NT2/D1 (cell line): Measurements from ENCODE around the gene KLHL24.
"Not testable (repeated sequence)": the region's sequence is repeated elsewhere in the genome, so short reads cannot be mapped to it uniquely, and the experiment has no call there.

Source experiments
- DNase-seq: peaks from one replicate; pipeline ENCODE4 v3.0.0-alpha.2; 2011; ENCODE audit warnings: low read depth, low spot score
- H3K27me3 ChIP-seq: 2 replicates; pipeline ENCODE4 v1.6.0; 2011; ENCODE audit warnings: mild to moderate bottlenecking; ENCODE audit not compliant: insufficient read length, insufficient read depth
- H3K36me3 ChIP-seq: 2 replicates; pipeline ENCODE4 v1.6.1; 2011; ENCODE audit warnings: mild to moderate bottlenecking, low read length, mixed read lengths; ENCODE audit not compliant: insufficient read depth, insufficient read length
- H3K4me1 ChIP-seq: 2 replicates; pipeline ENCODE4 v1.5.1; 2011; ENCODE audit not compliant: insufficient read depth, insufficient read length
- H3K4me3 ChIP-seq: 2 replicates; pipeline ENCODE4 v1.5.1; 2011; ENCODE audit warnings: low read depth; ENCODE audit not compliant: insufficient read length
- H3K9ac ChIP-seq: 2 replicates; pipeline ENCODE4 v1.6.0; 2011; ENCODE audit warnings: low read depth; ENCODE audit not compliant: insufficient read length
- H3K9me3 ChIP-seq: 2 replicates; pipeline ENCODE4 v1.5.1; 2011; ENCODE audit warnings: mild to moderate bottlenecking, low read length; ENCODE audit not compliant: insufficient read depth
- SUZ12 ChIP-seq: IDR thresholded peaks from 2 replicates; pipeline ENCODE4 v1.6.1; 2011; ENCODE audit not compliant: insufficient read length, insufficient read depth; ENCODE audit errors: extremely low read depth
- YY1 ChIP-seq: IDR thresholded peaks from 2 replicates; pipeline ENCODE4 v1.6.1; 2011; ENCODE audit not compliant: insufficient read length, insufficient read depth
- ZNF274 ChIP-seq: IDR thresholded peaks from 2 replicates; pipeline ENCODE4 v1.6.1; 2011; ENCODE audit warnings: mild to moderate bottlenecking, low read depth, low read length

KLHL24 gene

GRCh38 chr3:183698756-183699155 lies 63.3 kb downstream of the KLHL24 start:
- no peaks in the 10 kb centered on the region for H3K27me3 ChIP-seq
- H3K9ac ChIP-seq = peak overlapping the region; percentile 95
- H3K9me3 ChIP-seq = no peaks in the 10 kb centered on the region
- H3K36me3 ChIP-seq = peaks cover 12% of the 10 kb centered on the region
- no peak for DNase-seq
- no peaks in the 10 kb centered on the region for H3K4me1 ChIP-seq
- peak overlapping the region; percentile 94 for H3K4me3 ChIP-seq
- TF ChIP-seq SUZ12 (no peak), ZNF274 (no peak), YY1 (no peak)

DNA sequence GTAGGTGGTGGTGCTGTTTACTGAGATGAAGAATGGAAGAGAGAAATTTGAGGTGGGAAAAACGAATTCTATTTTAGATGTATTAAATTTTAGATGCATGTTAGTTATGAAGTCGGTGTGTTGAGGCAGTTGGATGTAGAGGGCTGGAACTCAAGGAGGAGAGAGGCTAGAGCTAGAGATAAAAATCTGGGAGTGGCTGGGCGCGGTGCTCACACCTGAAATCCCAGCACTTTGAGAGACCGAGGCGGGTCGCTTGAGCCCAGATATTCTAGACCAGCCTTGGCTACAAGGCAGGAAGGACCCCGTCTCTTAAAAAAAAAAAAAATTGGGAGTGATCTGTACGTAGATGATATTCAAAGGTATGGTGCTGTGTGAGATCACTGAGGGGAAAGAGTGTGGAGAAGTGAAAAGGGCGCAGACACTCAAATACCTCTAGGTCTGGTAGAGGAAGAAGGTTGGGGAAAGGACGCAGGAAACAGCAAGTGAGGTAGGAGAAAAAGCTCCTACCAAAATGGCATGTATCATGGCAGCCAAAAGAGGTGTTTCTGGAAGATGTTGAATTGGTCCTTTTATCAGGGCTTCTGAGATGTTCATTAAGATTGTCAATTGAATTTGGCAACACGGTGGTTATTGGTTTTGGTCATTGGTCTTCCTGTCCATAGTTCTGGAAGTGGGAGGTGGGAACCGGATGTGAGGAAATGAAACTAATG lies 64.0 kb downstream of the KLHL24 start:
- H3K4me3 ChIP-seq = peak overlapping the region; percentile 94
- H3K4me1 ChIP-seq = no peaks in the 10 kb centered on the region
- H3K9ac ChIP-seq = peak overlapping the region; percentile 95
- no peaks in the 10 kb centered on the region for H3K27me3 ChIP-seq
- DNase-seq = no peak
- no peaks in the 10 kb centered on the region for H3K9me3 ChIP-seq
- H3K36me3 ChIP-seq = peaks cover 12% of the 10 kb centered on the region
- TF ChIP-seq ZNF274 = no peak
- TF ChIP-seq YY1 = no peak
- no peak for TF ChIP-seq SUZ12

DNA sequence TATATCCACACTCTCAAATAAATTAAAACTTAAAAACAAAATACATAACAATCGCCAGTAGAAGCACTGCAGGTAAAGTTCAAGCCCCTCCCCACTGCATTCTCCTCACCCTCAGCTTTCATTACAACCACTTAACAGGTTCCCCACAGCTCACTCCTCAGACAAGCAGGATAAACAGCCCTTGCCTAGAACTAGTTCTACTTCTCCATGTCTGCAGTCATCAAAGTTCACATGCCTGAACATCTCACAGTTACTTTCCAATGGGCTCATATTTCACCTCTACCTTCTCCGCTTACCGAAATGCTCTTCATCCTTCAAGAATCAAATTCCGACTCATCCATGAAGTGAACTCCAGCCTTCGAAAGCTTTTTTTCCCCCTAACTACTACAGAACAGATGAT lies 66.3 kb downstream of the KLHL24 start:
- Histone ChIP-seq H3K9ac (no peak overlapping the region), H3K27me3 (no peaks in the 10 kb centered on the region), H3K4me1 (no peaks in the 10 kb centered on the region), H3K4me3 (no peak overlapping the region), H3K36me3 (peaks cover 12% of the 10 kb centered on the region), H3K9me3 (no peaks in the 10 kb centered on the region)
- TF ChIP-seq YY1 (no peak), SUZ12 (no peak), ZNF274 (no peak)
- no peak for DNase-seq

DNA sequence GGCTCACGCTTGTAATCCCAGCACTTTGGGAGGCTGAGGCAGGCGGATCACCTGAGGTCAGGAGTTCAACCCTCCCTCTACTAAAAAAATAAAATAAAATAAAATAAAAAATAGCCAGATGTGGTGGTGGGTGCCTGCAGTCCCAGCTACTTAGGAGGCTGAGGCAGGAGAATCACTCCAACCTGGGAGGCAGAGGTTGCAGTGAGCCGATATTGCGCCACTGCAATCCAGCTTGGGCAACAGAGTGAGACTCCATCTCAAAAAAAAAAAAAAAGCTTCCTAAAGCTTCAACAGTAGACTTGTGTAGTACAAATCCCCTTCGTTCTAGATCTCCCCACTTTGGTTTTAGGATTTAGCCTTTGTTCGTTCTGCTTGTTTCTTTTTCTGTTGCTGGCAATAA lies 68.5 kb downstream of the KLHL24 start:
- not testable (repeated sequence) for H3K9ac ChIP-seq, H3K9me3 ChIP-seq, DNase-seq, H3K4me1 ChIP-seq, H3K4me3 ChIP-seq, H3K27me3 ChIP-seq
- H3K36me3 ChIP-seq = peaks cover 12% of the 10 kb centered on the region

- peaks cover 16% of the 10 kb centered on the region for H3K36me3 ChIP-seq
- no peak for DNase-seq
- H3K9me3 ChIP-seq = no peaks in the 10 kb centered on the region
- TF ChIP-seq SUZ12 (no peak), ZNF274 (no peak), YY1 (no peak)
- no peak overlapping the region for H3K9ac ChIP-seq
- H3K27me3 ChIP-seq = no peaks in the 10 kb centered on the region
- no peaks in the 10 kb centered on the region for H3K4me1 ChIP-seq
- H3K4me3 ChIP-seq = no peak overlapping the region
Measured at GRCh38 chr3:183710231-183710630, 74.8 kb downstream of the KLHL24 start.

DNA sequence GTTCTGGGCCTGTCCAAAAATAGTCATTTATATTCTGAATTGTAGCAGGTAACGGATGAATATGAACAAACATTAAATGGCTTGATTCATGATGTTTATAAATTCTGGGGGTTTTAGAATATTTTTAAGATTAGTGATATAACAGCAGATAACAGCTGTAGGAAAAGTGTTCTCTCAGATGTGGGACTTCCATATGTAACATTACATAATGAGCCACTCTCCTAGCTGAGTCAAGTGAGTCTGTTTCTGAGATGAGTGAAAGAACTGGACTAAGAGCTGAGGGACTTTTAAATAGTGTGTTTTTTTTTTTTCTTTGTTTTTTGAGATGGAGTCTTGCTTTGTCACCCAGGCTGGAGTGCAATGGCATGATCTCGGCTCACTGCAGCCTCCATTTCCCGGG lies 76.1 kb downstream of the KLHL24 start:
- H3K36me3 ChIP-seq = peaks cover 25% of the 10 kb centered on the region
- no peaks in the 10 kb centered on the region for H3K27me3 ChIP-seq
- H3K4me1 ChIP-seq = no peaks in the 10 kb centered on the region
- no peak for DNase-seq
- H3K4me3 ChIP-seq = no peak overlapping the region
- no peak overlapping the region for H3K9ac ChIP-seq
- TF ChIP-seq ZNF274 (no peak), YY1 (no peak), SUZ12 (no peak)
- no peaks in the 10 kb centered on the region for H3K9me3 ChIP-seq

DNA sequence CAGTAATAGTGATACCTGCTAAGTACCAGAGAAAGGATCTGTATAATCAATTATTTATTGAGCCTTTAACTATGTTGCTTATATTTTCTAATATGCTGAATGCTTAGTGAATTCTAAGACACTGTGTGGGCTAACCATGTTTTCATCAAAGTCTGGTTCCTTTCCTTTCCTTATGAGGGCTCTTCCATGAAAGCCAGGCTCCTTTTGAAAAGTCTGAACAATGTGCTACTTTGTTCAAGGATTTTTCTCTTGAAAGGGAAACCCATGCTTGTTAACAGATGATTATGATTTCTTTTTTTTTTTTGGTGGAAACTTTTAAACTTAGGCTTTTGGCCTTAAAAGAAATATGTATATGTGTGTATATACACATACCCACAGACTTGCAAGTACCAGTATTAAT lies 79.2 kb downstream of the KLHL24 start:
- TF ChIP-seq YY1 = no peak
- no peak for TF ChIP-seq SUZ12
- no peak for TF ChIP-seq ZNF274
- no peaks in the 10 kb centered on the region for H3K27me3 ChIP-seq
- no peak overlapping the region for H3K4me3 ChIP-seq
- H3K9ac ChIP-seq = no peak overlapping the region
- no peak for DNase-seq
- H3K9me3 ChIP-seq = no peaks in the 10 kb centered on the region
- no peaks in the 10 kb centered on the region for H3K4me1 ChIP-seq
- peaks cover 55% of the 10 kb centered on the region for H3K36me3 ChIP-seq

DNA sequence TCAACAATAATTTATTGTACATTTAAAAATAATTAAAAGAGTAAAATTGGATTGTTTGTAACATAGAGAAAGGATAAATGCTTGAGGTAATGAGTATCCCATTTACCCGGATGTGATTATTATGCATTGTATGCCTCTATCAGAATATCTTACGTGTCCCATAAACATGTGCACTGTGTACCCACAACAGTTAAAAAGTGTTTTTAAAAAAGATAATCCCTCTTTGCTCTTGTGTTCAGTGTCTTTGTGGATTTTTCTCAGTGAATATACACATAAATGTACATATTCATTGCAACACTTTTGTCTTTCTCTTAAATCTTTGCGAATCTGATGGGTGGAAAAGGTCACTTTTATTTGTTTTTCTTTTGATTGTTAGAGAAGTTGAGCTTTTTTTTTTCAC lies 82.6 kb downstream of the KLHL24 start:
- Histone ChIP-seq H3K36me3 (peaks cover 77% of the 10 kb centered on the region), H3K9ac (no peak overlapping the region), H3K27me3 (no peaks in the 10 kb centered on the region), H3K4me3 (no peak overlapping the region), H3K4me1 (no peaks in the 10 kb centered on the region), H3K9me3 (no peaks in the 10 kb centered on the region)
- TF ChIP-seq SUZ12 (no peak), ZNF274 (no peak), YY1 (no peak)
- no peak for DNase-seq
